Measurements from ENCODE around the gene SLFN11. TPM values are rescaled to one million over a fixed set of nuclear protein-coding genes. Genes with fewer than 3 reads are reported as not detected.

The SLFN11 gene
- total and polyA plus RNA-seq, 9 of the 15 experiments (the other 6 are each of a cell fraction or from before 2014, with no cell fraction given), result 0.04 to 0.21 TPM; not detected in 7

DNA sequence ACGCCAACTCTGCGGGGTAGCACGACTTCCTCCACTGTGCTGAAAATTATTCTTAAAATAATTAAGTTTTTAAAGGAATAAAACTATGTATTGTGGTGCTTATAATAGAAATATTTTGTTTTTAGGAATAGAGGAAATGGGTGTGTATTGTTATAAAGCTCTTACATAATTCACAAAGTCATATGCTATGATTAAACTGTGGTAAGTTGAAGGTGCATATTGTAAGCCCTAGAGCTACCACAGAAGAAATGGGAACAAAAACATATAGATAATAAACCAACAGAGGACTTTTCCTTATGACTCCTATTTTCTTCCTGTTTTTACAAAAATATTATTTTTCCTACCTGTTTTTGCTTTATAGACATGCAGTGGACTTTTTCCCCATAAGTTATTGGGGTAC lies 4.3 kb upstream of the SLFN11 start:
- peaks cover 13 to 16% of the 10 kb centered on the region in 2 experiments; a peak in 3 of 5 replicates for H3K27me3 ChIP-seq (ENCODE audit: control insufficient read depth in 2 of 2, insufficient read depth in 2 of 2, low read length in 2 of 2)
- POLR2A ChIA-PET, result no interaction called here

More for the DNA sequence above, 4.3 kb upstream of the SLFN11 start:
- ATAC-seq, result no peak
- intact Hi-C loops (cut with micrococcal nuclease) (no loop called here), in situ Hi-C loops (cut with MboI) (no loop called here)
- BruUV-seq (replicated peaks), result no TSS peak
- Histone ChIP-seq H2AFZ (ENCODE audit: low read depth, low read length) (no peak overlapping the region), H4K20me1 (replicated peaks; ENCODE audit: control insufficient read depth, insufficient read depth, low read length) (no peaks in the 10 kb centered on the region), H3K9ac (ENCODE audit: insufficient read depth in 1 of 2, low read depth in 2 of 2, low read length in 2 of 2) (no peak overlapping the region), H3K9me1 (ENCODE audit: control insufficient read depth, insufficient read depth, low read length) (no peaks in the 10 kb centered on the region), H3K36me3 (ENCODE audit: control insufficient read depth, insufficient read depth, low read length) (no peaks in the 10 kb centered on the region), H3K4me2 (ENCODE audit: insufficient read depth, low read length) (no peak overlapping the region), H3K79me2 (ENCODE audit: control insufficient read depth, insufficient read depth, low read length) (no peaks in the 10 kb centered on the region), H3K9me3 (replicated peaks; ENCODE audit: control insufficient read depth, insufficient read depth, low read depth, low read length) (no peaks in the 10 kb centered on the region), H3K4me3 (no peak overlapping the region), H3K27ac (ENCODE audit: extremely low read depth, low read depth, low read length) (no peak overlapping the region), H3K4me1 (replicated peaks in 1 of 2; ENCODE audit: control insufficient read depth in 2 of 2, insufficient read depth in 2 of 2, low read length in 2 of 2) (peaks cover 0 to 8% of the 10 kb centered on the region in 2 experiments; a peak in 2 of 5 replicates)
- TF ChIP-seq, protein P1, sequence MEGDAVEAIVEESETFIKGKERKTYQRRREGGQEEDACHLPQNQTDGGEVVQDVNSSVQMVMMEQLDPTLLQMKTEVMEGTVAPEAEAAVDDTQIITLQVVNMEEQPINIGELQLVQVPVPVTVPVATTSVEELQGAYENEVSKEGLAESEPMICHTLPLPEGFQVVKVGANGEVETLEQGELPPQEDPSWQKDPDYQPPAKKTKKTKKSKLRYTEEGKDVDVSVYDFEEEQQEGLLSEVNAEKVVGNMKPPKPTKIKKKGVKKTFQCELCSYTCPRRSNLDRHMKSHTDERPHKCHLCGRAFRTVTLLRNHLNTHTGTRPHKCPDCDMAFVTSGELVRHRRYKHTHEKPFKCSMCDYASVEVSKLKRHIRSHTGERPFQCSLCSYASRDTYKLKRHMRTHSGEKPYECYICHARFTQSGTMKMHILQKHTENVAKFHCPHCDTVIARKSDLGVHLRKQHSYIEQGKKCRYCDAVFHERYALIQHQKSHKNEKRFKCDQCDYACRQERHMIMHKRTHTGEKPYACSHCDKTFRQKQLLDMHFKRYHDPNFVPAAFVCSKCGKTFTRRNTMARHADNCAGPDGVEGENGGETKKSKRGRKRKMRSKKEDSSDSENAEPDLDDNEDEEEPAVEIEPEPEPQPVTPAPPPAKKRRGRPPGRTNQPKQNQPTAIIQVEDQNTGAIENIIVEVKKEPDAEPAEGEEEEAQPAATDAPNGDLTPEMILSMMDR (IDR thresholded peaks at IDR 0.05 in 2 of 3, conservative IDR thresholded peaks at IDR 0.05 in 1 of 3; ENCODE audit: insufficient read depth in 2 of 3, low read depth in 1 of 3, low read length in 3 of 3), result no peak
- no peak for TF ChIP-seq FUS (optimal IDR thresholded peaks at IDR 0.05; ENCODE audit: low read depth, low read length)
- no peak for TF ChIP-seq HDAC2 (IDR thresholded peaks at IDR 0.05)
- no peak for TF ChIP-seq PTRF (tag; IDR thresholded peaks at IDR 0.05)
- TF ChIP-seq PCBP1 (IDR thresholded peaks at IDR 0.05; ENCODE audit: low read depth, low read length, poor library complexity, severe bottlenecking), result no peak
- no peak for TF ChIP-seq CBX5 (IDR thresholded peaks at IDR 0.05; ENCODE audit: borderline replicate concordance, low read depth)
- TF ChIP-seq, protein P2, sequence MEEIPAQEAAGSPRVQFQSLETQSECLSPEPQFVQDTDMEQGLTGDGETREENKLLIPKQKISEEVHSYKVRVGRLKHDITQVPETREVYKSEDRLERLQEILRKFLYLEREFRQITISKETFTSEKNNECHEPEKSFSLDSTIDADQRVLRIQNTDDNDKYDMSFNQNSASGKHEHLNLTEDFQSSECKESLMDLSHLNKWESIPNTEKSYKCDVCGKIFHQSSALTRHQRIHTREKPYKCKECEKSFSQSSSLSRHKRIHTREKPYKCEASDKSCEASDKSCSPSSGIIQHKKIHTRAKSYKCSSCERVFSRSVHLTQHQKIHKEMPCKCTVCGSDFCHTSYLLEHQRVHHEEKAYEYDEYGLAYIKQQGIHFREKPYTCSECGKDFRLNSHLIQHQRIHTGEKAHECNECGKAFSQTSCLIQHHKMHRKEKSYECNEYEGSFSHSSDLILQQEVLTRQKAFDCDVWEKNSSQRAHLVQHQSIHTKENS (CRISPR knock-in tag; IDR thresholded peaks at IDR 0.05), result no peak
- TF ChIP-seq NR2C1 (IDR thresholded peaks at IDR 0.05), result no peak
- no peak for TF ChIP-seq NR2C1 (tag; IDR thresholded peaks at IDR 0.05)
- no peak for TF ChIP-seq CAMTA2 (CRISPR knock-in tag; conservative IDR thresholded peaks at IDR 0.05)
- no peak for TF ChIP-seq ZEB2 (IDR thresholded peaks at IDR 0.05)
- TF ChIP-seq FOXM1 (IDR thresholded peaks at IDR 0.05; ENCODE audit: low read depth), result no peak
- no peak for TF ChIP-seq FOXM1 (CRISPR knock-in tag; IDR thresholded peaks at IDR 0.05; ENCODE audit: low read depth)
- TF ChIP-seq DDX20 (tag; IDR thresholded peaks at IDR 0.05; ENCODE audit: low read depth), result no peak
- TF ChIP-seq CBX1 (IDR thresholded peaks at IDR 0.05; ENCODE audit: low read depth), result no peak
- TF ChIP-seq, protein P3, sequence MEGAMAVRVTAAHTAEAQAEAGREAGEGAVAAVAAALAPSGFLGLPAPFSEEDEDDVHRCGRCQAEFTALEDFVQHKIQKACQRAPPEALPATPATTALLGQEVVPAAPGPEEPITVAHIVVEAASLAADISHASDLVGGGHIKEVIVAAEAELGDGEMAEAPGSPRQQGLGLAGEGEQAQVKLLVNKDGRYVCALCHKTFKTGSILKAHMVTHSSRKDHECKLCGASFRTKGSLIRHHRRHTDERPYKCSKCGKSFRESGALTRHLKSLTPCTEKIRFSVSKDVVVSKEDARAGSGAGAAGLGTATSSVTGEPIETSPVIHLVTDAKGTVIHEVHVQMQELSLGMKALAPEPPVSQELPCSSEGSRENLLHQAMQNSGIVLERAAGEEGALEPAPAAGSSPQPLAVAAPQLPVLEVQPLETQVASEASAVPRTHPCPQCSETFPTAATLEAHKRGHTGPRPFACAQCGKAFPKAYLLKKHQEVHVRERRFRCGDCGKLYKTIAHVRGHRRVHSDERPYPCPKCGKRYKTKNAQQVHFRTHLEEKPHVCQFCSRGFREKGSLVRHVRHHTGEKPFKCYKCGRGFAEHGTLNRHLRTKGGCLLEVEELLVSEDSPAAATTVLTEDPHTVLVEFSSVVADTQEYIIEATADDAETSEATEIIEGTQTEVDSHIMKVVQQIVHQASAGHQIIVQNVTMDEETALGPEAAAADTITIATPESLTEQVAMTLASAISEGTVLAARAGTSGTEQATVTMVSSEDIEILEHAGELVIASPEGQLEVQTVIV (CRISPR knock-in tag; IDR thresholded peaks at IDR 0.05; ENCODE audit: borderline replicate concordance), result no peak
- TF ChIP-seq BRCA1 (IDR thresholded peaks at IDR 0.05), result no peak
- TF ChIP-seq BRCA1 (CRISPR knock-in tag; IDR thresholded peaks at IDR 0.05), result no peak
- no peak for TF ChIP-seq CBX2 (IDR thresholded peaks at IDR 0.05; ENCODE audit: insufficient read depth, low read length, poor library complexity, severe bottlenecking)
- no peak for DNase-seq (ENCODE audit: extremely low read depth in 1 of 4, low spot score in 3 of 4)
- no peak for FAIRE-seq
- 4% methylated on average over 3 of the region's 3 CpGs for WGBS (ENCODE audit: insufficient coverage, low coverage, missing lambda C conversion rate)
- CTCF ChIA-PET (ENCODE audit: low intra/inter-chr PET ratio), result no interaction called here

Data from K562 (cell line).